NCI-H187 (cell line): ENCODE measurements around the gene EFCAB10.
"Not testable (repeated sequence)": the region's sequence is repeated elsewhere in the genome, so short reads cannot be mapped to it uniquely, and the experiment has no call there.

Experiments
- DNase-seq, 2 experiments: peaks; one replicate each; lab custom pipeline; 2025; lab: John Stamatoyannopoulos, UW

The EFCAB10 gene

DNA sequence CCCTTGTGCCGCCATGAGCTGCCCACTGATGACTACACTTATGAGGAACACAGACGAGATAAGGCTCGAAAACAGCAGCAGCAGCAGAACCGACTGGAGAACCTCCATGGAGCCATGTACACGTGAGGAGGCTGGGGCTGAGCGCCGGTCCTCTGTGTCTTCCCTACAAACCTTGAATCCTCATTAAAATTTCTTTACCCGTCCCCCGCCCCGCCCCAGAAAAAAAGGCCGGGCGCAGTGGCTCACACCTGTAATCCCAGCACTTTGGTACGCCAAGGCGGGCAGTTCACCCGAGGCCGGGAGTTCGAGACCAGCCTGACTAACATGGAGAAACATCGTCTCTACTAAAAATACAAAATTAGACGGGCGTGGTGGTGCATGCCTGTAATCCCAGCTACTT, 50.7 kb downstream of the EFCAB10 start:
- no peak for DNase-seq

DNA sequence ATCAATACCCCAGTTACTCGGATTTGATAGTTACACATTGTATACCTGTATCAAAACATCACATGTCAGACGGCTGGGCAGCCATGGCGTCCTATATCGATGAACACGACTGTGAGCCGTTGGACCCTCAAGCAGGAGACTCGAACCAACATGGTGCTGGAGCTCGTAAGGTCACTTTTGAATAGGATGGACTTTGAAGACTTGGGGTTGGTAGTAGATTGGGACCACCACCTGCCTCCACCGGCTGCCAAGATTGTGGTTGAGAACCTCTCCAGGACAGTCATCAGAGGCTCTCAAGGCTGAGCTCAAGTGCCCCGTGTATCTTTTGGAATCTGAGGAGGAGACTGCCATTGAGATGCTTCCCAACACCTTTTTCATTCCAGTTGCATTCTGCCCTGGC, 51.2 kb downstream of the EFCAB10 start:
- DNase-seq, result no peak

DNA sequence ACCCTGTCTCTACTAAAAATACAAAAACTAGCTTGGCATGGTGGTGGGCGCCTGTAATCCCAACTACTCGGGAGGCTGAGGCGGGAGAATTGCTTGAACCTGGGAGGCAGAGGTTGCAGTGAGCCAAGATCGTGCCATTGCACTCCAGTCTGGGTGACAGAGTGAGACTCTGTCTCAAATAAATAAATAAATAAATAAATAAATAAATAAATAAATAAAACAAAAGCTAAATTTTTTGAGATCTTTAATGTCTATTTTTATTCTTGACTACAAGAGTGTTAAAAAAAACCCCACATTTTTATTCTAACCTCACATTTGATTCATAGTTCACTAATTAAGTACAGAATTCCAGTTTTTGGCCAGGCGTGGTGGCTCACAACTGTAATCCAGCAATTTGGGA, 53.6 kb downstream of the EFCAB10 start:
- DNase-seq, result not testable (repeated sequence)

DNA sequence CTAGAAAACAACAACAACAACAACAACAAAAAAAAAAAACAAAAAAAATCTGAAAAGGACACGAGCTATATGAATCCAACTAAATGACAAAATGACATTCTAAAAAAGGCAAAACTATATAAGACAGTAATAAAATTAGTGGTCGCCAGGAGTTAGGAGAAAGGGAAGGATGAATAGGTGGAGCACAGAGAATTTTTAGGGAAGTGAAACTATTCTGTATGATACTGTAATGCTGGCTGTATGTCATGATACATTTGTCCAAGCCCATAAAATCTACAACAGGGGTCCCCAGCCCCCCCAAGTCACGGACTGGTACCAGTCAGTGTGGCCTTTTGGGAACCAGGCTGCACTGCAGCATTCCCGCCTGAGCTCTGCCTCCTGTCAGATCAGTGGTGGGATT, 56.5 kb downstream of the EFCAB10 start:
- no peak for DNase-seq

DNA sequence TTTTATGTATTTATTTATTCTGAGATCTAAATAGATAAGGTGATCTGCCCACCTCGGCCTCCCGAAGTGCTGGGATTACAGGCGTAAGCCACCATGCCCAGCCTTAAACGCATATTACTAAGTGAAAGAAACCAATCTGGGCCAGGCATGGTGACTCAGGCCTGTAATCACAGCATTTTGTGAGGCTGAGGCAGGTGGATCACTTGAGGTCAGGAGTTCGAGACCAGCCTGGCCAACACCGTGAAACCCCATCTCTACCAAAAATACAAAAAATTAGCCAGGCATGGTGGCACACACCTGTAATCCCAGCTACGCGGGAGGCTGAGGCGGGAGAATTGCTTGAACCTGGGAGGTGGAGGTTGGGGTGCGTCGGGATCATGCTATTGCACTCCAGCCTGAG, 56.9 kb downstream of the EFCAB10 start:
- DNase-seq, result not testable (repeated sequence)

DNA sequence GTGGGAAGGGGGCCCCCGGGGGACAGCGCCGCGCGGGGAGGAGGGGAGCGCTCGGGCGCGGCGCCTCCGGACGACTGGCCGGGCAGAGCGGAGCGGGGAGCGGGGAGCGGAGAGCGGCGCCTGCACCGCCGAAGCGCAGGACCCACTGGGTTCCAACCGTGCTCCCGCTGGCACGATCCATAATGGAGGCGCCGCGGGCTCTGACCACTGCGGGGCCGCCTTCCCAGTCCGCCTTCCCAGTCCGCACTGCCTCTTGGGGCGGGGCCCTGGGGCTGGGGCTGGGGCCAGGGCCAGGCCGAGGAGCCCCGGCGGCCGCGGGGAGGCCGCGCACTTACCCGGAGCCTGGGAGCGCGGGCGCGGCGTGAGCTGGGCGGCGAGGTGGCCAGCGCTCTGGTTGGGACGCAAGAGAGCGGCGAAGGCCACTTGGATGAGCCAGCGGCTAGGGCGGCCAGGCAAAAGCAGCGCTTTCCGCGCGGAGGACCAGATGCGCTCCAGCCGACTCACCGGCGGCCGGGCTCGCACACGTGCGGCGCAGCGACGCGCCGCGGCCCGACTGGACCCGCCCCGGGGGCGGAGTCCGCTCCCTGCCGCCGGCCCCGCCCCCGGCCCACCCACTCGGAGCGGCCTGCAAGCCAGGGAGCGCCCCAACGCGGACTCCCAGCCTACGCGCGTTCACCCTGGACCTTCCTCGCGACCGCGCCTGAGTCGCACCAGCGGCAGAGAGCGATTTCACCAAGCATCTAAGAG, 59.4 kb downstream of the EFCAB10 start, which contains the start of gene PUS7:
TSS of gene PUS7 (minus strand) at position 555 of the 747 bp plus-strand sequence. CDS start 13,759 bp downstream, outside the sequence.
- peak; percentile 88 to 90 for DNase-seq

DNA sequence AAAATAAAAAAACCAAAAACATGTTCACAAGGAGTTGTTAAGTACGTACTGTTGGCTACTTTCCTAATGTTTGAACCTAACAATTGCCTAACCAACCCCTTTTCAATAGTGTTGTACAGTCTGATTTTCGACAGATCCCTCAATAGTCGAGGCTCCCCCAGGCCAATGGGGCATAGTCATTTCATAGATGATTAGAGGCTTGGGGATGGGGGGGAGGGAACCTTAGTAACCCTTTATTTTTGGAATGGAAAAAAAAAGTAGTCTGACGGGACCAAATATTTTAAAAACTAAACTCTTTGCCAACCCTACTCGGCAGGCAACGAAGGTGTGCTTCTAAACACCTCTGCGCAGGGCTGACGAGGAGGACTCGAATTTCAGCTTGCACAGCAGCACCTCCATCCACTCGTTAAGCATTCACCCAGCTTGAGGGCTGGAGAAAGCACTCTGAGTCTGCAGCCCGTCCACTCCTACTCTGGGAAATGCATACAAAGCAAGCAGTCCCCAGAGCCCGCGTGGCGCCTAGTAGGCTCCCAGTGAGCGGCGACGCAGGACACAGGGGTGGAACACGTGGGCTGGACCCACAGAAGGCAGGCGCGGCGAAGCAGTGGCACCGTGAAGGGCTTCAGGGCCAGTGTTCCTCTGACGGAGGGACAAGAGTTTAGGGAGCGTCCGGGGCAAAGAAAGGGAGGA, 60.1 kb downstream of the EFCAB10 start:
- peak; percentile 84 to 90 for DNase-seq

DNA sequence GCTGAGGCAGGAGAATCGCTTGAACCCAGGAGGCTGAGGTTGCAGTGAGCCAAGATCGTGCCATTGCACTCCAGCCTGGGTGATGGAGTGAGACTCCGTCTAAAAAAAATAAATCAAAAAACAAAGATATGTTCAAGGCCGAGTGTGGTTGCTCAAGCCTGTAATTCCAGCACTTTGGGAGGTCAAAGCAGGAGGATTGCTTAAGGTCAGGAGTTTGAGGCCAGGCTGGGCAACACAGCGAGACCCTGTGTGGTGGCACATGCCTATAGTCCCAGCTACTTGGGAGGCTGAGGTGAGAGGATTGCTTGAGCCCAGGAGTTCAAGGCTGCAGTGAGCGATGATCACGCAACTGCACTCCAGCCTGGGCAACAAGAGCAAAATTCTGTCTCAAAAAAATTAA, 60.7 kb downstream of the EFCAB10 start:
- DNase-seq, result not testable (repeated sequence)

DNA sequence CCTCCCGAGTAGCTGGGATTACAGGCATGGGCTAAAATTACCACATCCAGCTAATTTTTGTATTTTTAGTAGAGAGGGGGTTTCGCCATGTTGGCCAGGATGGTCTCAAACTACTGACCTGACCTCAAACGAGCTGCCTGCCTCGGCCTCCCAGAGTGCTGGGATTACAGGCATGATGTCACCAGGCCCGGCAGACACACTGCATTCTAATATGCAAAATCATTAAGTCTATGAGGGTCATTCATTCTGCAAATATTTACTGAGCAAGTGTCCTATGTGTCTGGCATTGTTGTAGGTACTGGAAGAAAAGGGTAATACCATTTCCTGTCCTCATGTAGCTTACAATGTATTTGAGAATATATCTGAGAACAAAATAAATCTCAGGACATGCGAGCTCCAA, 61.9 kb downstream of the EFCAB10 start:
- DNase-seq, result no peak

DNA sequence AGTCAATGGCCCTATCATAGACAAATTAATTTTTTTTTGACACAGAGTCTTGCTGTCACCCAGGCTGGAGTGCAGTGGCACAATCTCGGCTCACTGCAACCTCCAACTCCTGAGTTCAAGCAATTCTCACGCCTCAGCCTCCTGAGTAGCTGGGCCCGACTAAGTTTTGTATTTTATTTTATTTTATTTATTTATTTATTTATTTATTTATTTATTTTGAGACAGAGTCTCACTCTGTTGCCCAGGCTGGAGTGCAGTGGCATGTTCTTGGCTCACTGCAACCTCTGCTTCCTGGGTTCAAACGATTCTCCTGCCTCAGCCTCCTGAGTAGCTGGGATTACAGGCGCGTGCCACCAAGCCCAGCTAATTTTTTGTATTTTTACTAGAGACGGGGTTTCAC, 65.7 kb downstream of the EFCAB10 start:
- DNase-seq, result not testable (repeated sequence)
